HG02870 (cell line): ENCODE data around the gene MRPL14.

ENCODE experiments used
- ATAC-seq: cut with Tn5 transposase; IDR thresholded peaks from one replicate; pipeline ENCODE4 v1.9.1; 2021; ENCODE audit warnings: mild to moderate bottlenecking, moderate library complexity; ENCODE audit not compliant: unreplicated experiment

Gene MRPL14

GRCh38 chr6:44127186-44128019, at the start of gene MRPL14, which contains the start of gene TMEM63B:
Gene MRPL14, minus strand, starts transcription at chr6:44127452. Its CDS starts 10,841 bp downstream, at chr6:44116611.
Gene TMEM63B, plus strand, starts transcription at chr6:44127554. Its CDS starts 7,031 bp downstream, at chr6:44134585.
- ATAC-seq: peak; percentile 65

- no peak for ATAC-seq
These were observed 49.0 kb upstream of the MRPL14 start for GRCh38 chr6:44176130-44176761.

GRCh38 chr6:44172731-44173500, 45.7 kb upstream of the MRPL14 start:
- ATAC-seq: peak; percentile 76

- ATAC-seq: no peak
These were observed 44.8 kb upstream of the MRPL14 start for GRCh38 chr6:44171899-44172546.

- ATAC-seq: no peak
These were observed 42.8 kb upstream of the MRPL14 start for GRCh38 chr6:44169886-44170570.

- no peak for ATAC-seq
These were observed 41.9 kb upstream of the MRPL14 start for GRCh38 chr6:44169154-44169553.

GRCh38 chr6:44167567-44167966, 40.3 kb upstream of the MRPL14 start:
- no peak for ATAC-seq

- no peak for ATAC-seq
These were observed 39.4 kb upstream of the MRPL14 start for GRCh38 chr6:44166591-44167184.

- ATAC-seq: no peak
These were observed 38.9 kb upstream of the MRPL14 start for GRCh38 chr6:44166116-44166515.

GRCh38 chr6:44162876-44163625, 35.8 kb upstream of the MRPL14 start:
- ATAC-seq: no peak

- no peak for ATAC-seq
These were observed 34.7 kb upstream of the MRPL14 start for GRCh38 chr6:44161997-44162338.

- ATAC-seq: no peak
These were observed 31.5 kb upstream of the MRPL14 start, which contains the start of gene CAPN11 for GRCh38 chr6:44158770-44159228. Gene CAPN11, plus strand, starts transcription at chr6:44158820. Its CDS starts 29 bp downstream, at chr6:44158849.

- no peak for ATAC-seq
These were observed 29.9 kb upstream of the MRPL14 start for GRCh38 chr6:44157152-44157521.

GRCh38 chr6:44156494-44157151, 29.4 kb upstream of the MRPL14 start:
- ATAC-seq: no peak

GRCh38 chr6:44154067-44154466, 26.8 kb upstream of the MRPL14 start:
- ATAC-seq: no peak

GRCh38 chr6:44152533-44152932, 25.3 kb upstream of the MRPL14 start:
- ATAC-seq: no peak

GRCh38 chr6:44152109-44152461, 24.8 kb upstream of the MRPL14 start:
- ATAC-seq: no peak

GRCh38 chr6:44151348-44152108, 24.3 kb upstream of the MRPL14 start:
- ATAC-seq: peak; percentile 51
